ENCODE data around the gene KCNMA1. TPM values are rescaled to one million over a fixed set of nuclear protein-coding genes. Genes with fewer than 3 reads are reported as not detected.
A peak's percentile ranks its signal among the peaks of the same experiment; 100 is the strongest.

KCNMA1 gene
- total RNA-seq, 8 experiments from 2014 or later = 4.3 to 81.4 (median 17.3) TPM

GRCh38 chr10:76973091-76974016, 664.3 kb downstream of the KCNMA1 start:
- 43 to 100% (median 84%) methylated on average over 3 to 10 of the region's 10 CpGs; no CpG with 5 or more reads in 1 of the 10 experiments for WGBS, 10 experiments
- in situ Hi-C loops (cut with MboI; ENCODE audit: low pct_unique_long_range_greater_than_20kb in 2 of 9, low sequenced_read_pairs in 9 of 9, unreplicated experiment in 9 of 9) = no loop called here
- no peak overlapping the region for H3K4me3 ChIP-seq
- H3K27ac ChIP-seq = no peak overlapping the region
- H3K4me1 ChIP-seq (replicated peaks in 1 of 2) = peaks cover 16 to 26% of the 10 kb centered on the region in 2 donors
- peak in 1 of 8 experiments; percentile 11 for ATAC-seq (replicated peaks in 6 of 8)

- H3K27ac ChIP-seq = no peak overlapping the region
- H3K4me1 ChIP-seq (replicated peaks in 1 of 2) = peaks cover 8 to 18% of the 10 kb centered on the region in 2 donors
- 52 to 100% (median 100%) methylated on average over 1 to 2 of the region's 2 CpGs; no CpG with 5 or more reads in 1 of the 10 experiments for WGBS, 10 experiments
- no peak overlapping the region for H3K4me3 ChIP-seq
- no peak for ATAC-seq (replicated peaks in 6 of 8)
- in situ Hi-C loops (cut with MboI; ENCODE audit: low pct_unique_long_range_greater_than_20kb in 2 of 9, low sequenced_read_pairs in 9 of 9, unreplicated experiment in 9 of 9) = no loop called here
Observed at GRCh38 chr10:76972541-76972940, 665.1 kb downstream of the KCNMA1 start.

- H3K4me1 ChIP-seq (replicated peaks in 1 of 2) = peaks cover 6 to 18% of the 10 kb centered on the region in 2 donors
- WGBS, 10 experiments = 63 to 95% (median 78%) methylated on average over 2 to 6 of the region's 8 CpGs; no CpG with 5 or more reads in 2 of the 10 experiments
- no peak overlapping the region for H3K27ac ChIP-seq
- peak in 3 of 8 experiments; percentile 27 to 47 (median 36) for ATAC-seq (replicated peaks in 6 of 8)
- no peak overlapping the region for H3K4me3 ChIP-seq
- in situ Hi-C loops (cut with MboI; ENCODE audit: low pct_unique_long_range_greater_than_20kb in 2 of 9, low sequenced_read_pairs in 9 of 9, unreplicated experiment in 9 of 9) = no loop called here
Observed at GRCh38 chr10:76971547-76972170, 665.9 kb downstream of the KCNMA1 start.

GRCh38 chr10:76970711-76971519, 666.7 kb downstream of the KCNMA1 start:
- Histone ChIP-seq H3K27ac (no peak overlapping the region), H3K4me3 (no peak overlapping the region), H3K4me1 (replicated peaks in 1 of 2) (peaks cover under 1 to 18% of the 10 kb centered on the region in 2 donors)
- 27 to 100% (median 75%) methylated on average over 1 to 6 of the region's 6 CpGs; no CpG with 5 or more reads in 1 of the 10 experiments for WGBS, 10 experiments
- in situ Hi-C loops (cut with MboI; ENCODE audit: low pct_unique_long_range_greater_than_20kb in 2 of 9, low sequenced_read_pairs in 9 of 9, unreplicated experiment in 9 of 9) = no loop called here
- no peak for ATAC-seq (replicated peaks in 6 of 8)

GRCh38 chr10:76969366-76969948, 668.2 kb downstream of the KCNMA1 start:
- in situ Hi-C loops (cut with MboI; ENCODE audit: low pct_unique_long_range_greater_than_20kb in 2 of 9, low sequenced_read_pairs in 9 of 9, unreplicated experiment in 9 of 9) = no loop called here
- ATAC-seq (replicated peaks in 6 of 8) = no peak
- Histone ChIP-seq H3K4me1 (replicated peaks in 1 of 2) (peaks cover 0 to 18% of the 10 kb centered on the region in 2 donors), H3K4me3 (no peak overlapping the region), H3K27ac (no peak overlapping the region)
- WGBS, 10 experiments = 40 to 100% (median 92%) methylated on average over 1 to 5 of the region's 9 CpGs; no CpG with 5 or more reads in 3 of the 10 experiments

GRCh38 chr10:76968483-76968882, 669.1 kb downstream of the KCNMA1 start:
- no peak overlapping the region for H3K27ac ChIP-seq
- H3K4me3 ChIP-seq = no peak overlapping the region
- 25 to 100% (median 75%) methylated on average over 1 to 2 of the region's 2 CpGs; no CpG with 5 or more reads in 2 of the 10 experiments for WGBS, 10 experiments
- in situ Hi-C loops (cut with MboI; ENCODE audit: low pct_unique_long_range_greater_than_20kb in 2 of 9, low sequenced_read_pairs in 9 of 9, unreplicated experiment in 9 of 9) = no loop called here
- ATAC-seq (replicated peaks in 6 of 8) = no peak
- H3K4me1 ChIP-seq (replicated peaks in 1 of 2) = peaks cover 0 to 18% of the 10 kb centered on the region in 2 donors

GRCh38 chr10:76962851-76963250, 674.8 kb downstream of the KCNMA1 start:
- Histone ChIP-seq H3K4me3 (no peak overlapping the region), H3K27ac (no peak overlapping the region), H3K4me1 (replicated peaks in 1 of 2) (no peaks in the 10 kb centered on the region)
- ATAC-seq (replicated peaks in 6 of 8) = peak in 2 of 8 experiments; percentile 65 to 72
- WGBS, 10 experiments = 0 to 100% (median 74%) methylated on average over 1 to 4 of the region's 4 CpGs
- in situ Hi-C loops (cut with MboI; ENCODE audit: low pct_unique_long_range_greater_than_20kb in 2 of 9, low sequenced_read_pairs in 9 of 9, unreplicated experiment in 9 of 9) = no loop called here

- in situ Hi-C loops (cut with MboI; ENCODE audit: low pct_unique_long_range_greater_than_20kb in 2 of 9, low sequenced_read_pairs in 9 of 9, unreplicated experiment in 9 of 9) = no loop called here
- no peak overlapping the region for H3K27ac ChIP-seq
- no peak overlapping the region for H3K4me3 ChIP-seq
- ATAC-seq (replicated peaks in 6 of 8) = no peak
- no peaks in the 10 kb centered on the region for H3K4me1 ChIP-seq (replicated peaks in 1 of 2)
- WGBS, 10 experiments = 75 to 100% (median 95%) methylated on average over 2 to 5 of the region's 5 CpGs; no CpG with 5 or more reads in 1 of the 10 experiments
Observed at GRCh38 chr10:76961841-76962240, 675.8 kb downstream of the KCNMA1 start.

- Histone ChIP-seq H3K4me1 (replicated peaks in 1 of 2) (no peaks in the 10 kb centered on the region), H3K27ac (no peak overlapping the region), H3K4me3 (no peak overlapping the region)
- no peak for ATAC-seq (replicated peaks in 6 of 8)
- in situ Hi-C loops (cut with MboI; ENCODE audit: low pct_unique_long_range_greater_than_20kb in 2 of 9, low sequenced_read_pairs in 9 of 9, unreplicated experiment in 9 of 9) = no loop called here
- 90 to 100% (median 94%) methylated on average over 1 to 2 of the region's 2 CpGs; no CpG with 5 or more reads in 3 of the 10 experiments for WGBS, 10 experiments
Observed at GRCh38 chr10:76959111-76959510, 678.5 kb downstream of the KCNMA1 start.

GRCh38 chr10:76954838-76955237, 682.8 kb downstream of the KCNMA1 start:
- in situ Hi-C loops (cut with MboI; ENCODE audit: low pct_unique_long_range_greater_than_20kb in 2 of 9, low sequenced_read_pairs in 9 of 9, unreplicated experiment in 9 of 9) = no loop called here

GRCh38 chr10:76950354-76950753, 687.3 kb downstream of the KCNMA1 start:
- in situ Hi-C loops (cut with MboI; ENCODE audit: low pct_unique_long_range_greater_than_20kb in 2 of 9, low sequenced_read_pairs in 9 of 9, unreplicated experiment in 9 of 9) = no loop called here
- WGBS, 10 experiments = 33 to 100% (median 79%) methylated on average over 1 of the region's 1 CpG; no CpG with 5 or more reads in 6 of the 10 experiments
- peaks cover 7 to 8% of the 10 kb centered on the region in 2 donors for H3K4me1 ChIP-seq (replicated peaks in 1 of 2)
- H3K4me3 ChIP-seq = no peak overlapping the region
- ATAC-seq (replicated peaks in 6 of 8) = no peak
- H3K27ac ChIP-seq = no peak overlapping the region

More at GRCh38 chr10:76954838-76955237, 682.8 kb downstream of the KCNMA1 start:
- WGBS, 10 experiments = 48 to 100% (median 78%) methylated on average over 2 to 3 of the region's 3 CpGs
- Histone ChIP-seq H3K27ac (no peak overlapping the region), H3K4me3 (no peak overlapping the region), H3K4me1 (replicated peaks in 1 of 2) (peaks cover 7 to 8% of the 10 kb centered on the region in 2 donors)
- ATAC-seq (replicated peaks in 6 of 8) = no peak

GRCh38 chr10:76946270-76946669, 691.3 kb downstream of the KCNMA1 start:
- H3K4me1 ChIP-seq (replicated peaks in 1 of 2) = peaks cover 7 to 12% of the 10 kb centered on the region in 2 donors
- ATAC-seq (replicated peaks in 6 of 8) = no peak
- WGBS, 10 experiments = 86 to 100% (median 90%) methylated on average over 1 of the region's 1 CpG; no CpG with 5 or more reads in 7 of the 10 experiments
- H3K4me3 ChIP-seq = no peak overlapping the region
- no peak overlapping the region for H3K27ac ChIP-seq
- in situ Hi-C loops (cut with MboI; ENCODE audit: low pct_unique_long_range_greater_than_20kb in 2 of 9, low sequenced_read_pairs in 9 of 9, unreplicated experiment in 9 of 9) = no loop called here
